ENCODE results near the gene TRIML2.

Gene TRIML2

DNA sequence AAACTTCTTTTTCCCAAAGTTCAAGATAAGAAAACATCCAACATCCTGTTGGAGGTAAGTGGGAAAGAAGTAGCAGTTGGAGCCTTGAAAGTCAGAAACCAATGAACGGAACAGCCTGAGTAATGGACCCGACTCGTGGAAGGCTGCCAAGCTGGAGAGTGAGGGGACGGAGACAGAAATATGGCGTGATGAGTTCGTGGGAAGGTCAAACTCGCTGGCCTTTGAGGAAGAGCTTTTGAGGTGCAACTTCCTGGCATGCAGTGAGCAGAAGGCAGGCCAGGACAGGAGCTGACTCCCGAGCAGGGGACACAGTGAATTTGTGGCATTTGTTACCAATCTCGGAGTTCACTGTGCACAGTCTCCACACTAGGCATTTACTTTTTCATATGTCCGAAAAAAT lies 28.8 kb upstream of the TRIML2 start:
- no peak overlapping the region for H3K27ac ChIP-seq (ENCODE audit: low read depth in 2 of 2, low read length in 2 of 2)
- no peaks in the 10 kb centered on the region for H3K27me3 ChIP-seq (ENCODE audit: control insufficient read depth in 2 of 2, insufficient read depth in 2 of 2, low read length in 2 of 2)

GRCh38 chr4:188132232-188132631 lies 22.8 kb upstream of the TRIML2 start:
- Histone ChIP-seq H3K9ac (ENCODE audit: low read depth in 1 of 2, low read length in 2 of 2) (no peak overlapping the region), H3K4me1 (ENCODE audit: control insufficient read depth in 2 of 2, insufficient read depth in 2 of 2, low read length in 2 of 2) (no peaks in the 10 kb centered on the region), H3K27ac (ENCODE audit: low read depth in 2 of 2, low read length in 2 of 2) (no peak overlapping the region), H3K4me3 (ENCODE audit: low read length in 2 of 2) (no peak overlapping the region), H3K27me3 (ENCODE audit: control insufficient read depth in 2 of 2, insufficient read depth in 2 of 2, low read length in 2 of 2) (no peaks in the 10 kb centered on the region), H3K9me3 (ENCODE audit: control insufficient read depth in 2 of 2, low read length in 2 of 2) (no peaks in the 10 kb centered on the region), H3K36me3 (ENCODE audit: control insufficient read depth in 2 of 2, insufficient read depth in 2 of 2, low read length in 2 of 2) (no peaks in the 10 kb centered on the region)

More for the DNA sequence above, 28.8 kb upstream of the TRIML2 start:
- Histone ChIP-seq H3K4me3 (ENCODE audit: low read length in 2 of 2) (no peak overlapping the region), H3K9me3 (ENCODE audit: control insufficient read depth in 2 of 2, low read length in 2 of 2) (no peaks in the 10 kb centered on the region), H3K4me1 (ENCODE audit: control insufficient read depth in 2 of 2, insufficient read depth in 2 of 2, low read length in 2 of 2) (no peaks in the 10 kb centered on the region), H3K36me3 (ENCODE audit: control insufficient read depth in 2 of 2, insufficient read depth in 2 of 2, low read length in 2 of 2) (no peaks in the 10 kb centered on the region), H3K9ac (ENCODE audit: low read depth in 1 of 2, low read length in 2 of 2) (no peak overlapping the region)

- Histone ChIP-seq H3K9me3 (ENCODE audit: control insufficient read depth in 2 of 2, low read length in 2 of 2) (no peaks in the 10 kb centered on the region), H3K4me1 (ENCODE audit: control insufficient read depth in 2 of 2, insufficient read depth in 2 of 2, low read length in 2 of 2) (no peaks in the 10 kb centered on the region), H3K27me3 (ENCODE audit: control insufficient read depth in 2 of 2, insufficient read depth in 2 of 2, low read length in 2 of 2) (no peaks in the 10 kb centered on the region), H3K4me3 (ENCODE audit: low read length in 2 of 2) (no peak overlapping the region), H3K27ac (ENCODE audit: low read depth in 2 of 2, low read length in 2 of 2) (no peak overlapping the region), H3K9ac (ENCODE audit: low read depth in 1 of 2, low read length in 2 of 2) (no peak overlapping the region), H3K36me3 (ENCODE audit: control insufficient read depth in 2 of 2, insufficient read depth in 2 of 2, low read length in 2 of 2) (no peaks in the 10 kb centered on the region)
Observed at GRCh38 chr4:188130355-188130754, 21.0 kb upstream of the TRIML2 start.

DNA sequence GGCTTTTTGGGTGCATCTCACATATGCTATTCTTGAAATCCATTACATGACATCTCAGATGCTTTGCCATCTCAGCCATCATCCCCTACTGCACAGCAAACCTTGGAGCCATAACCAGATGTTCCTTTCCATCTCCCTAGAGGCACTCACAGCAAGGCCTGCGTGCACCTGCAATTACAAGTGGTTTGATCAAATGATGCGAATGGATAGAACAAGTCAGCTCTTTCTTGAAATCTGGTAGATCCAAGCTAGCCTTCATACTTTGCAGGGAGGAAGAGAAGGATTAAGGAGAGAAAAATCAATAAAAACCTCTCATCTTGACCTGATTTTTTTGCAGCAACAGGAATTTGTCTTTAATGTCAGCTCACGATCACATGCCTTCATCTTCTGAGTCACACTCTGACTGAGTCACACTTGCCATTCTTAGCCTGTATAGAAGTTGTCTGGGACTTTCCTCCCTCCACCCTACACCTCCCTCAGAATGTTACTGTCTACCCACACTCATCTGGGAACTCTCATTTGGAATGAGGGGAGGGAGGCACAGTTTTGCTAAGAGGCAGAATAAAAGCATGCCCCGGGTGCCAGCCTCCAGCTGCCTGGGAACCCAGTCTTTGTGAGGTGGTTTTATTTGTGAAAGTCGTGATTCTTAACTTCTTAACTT lies 17.9 kb upstream of the TRIML2 start:
- Histone ChIP-seq H3K27ac (ENCODE audit: low read depth in 2 of 2, low read length in 2 of 2) (no peak overlapping the region), H3K9me3 (ENCODE audit: control insufficient read depth in 2 of 2, low read length in 2 of 2) (no peaks in the 10 kb centered on the region)

DNA sequence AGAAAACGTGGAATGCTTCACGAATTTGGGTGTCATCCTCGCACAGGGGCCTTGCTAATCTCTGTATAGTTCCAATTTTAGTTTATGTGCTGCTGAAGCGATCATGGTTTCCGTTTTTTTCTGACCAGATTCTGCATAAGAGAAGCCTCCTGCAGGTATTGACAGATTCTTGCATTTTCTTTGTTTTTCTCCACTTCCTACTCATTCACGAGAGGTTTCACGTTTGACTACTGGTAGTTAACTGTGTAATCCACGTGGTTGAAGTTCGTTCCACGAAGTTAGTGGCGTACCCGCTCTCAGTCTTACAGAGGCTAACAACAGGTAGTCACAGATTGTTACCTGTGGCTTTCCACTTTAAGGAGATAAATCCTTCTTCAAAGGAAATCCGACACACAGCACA lies 12.1 kb upstream of the TRIML2 start:
- Histone ChIP-seq H3K27ac (ENCODE audit: low read depth in 2 of 2, low read length in 2 of 2) (no peak overlapping the region), H3K9me3 (ENCODE audit: control insufficient read depth in 2 of 2, low read length in 2 of 2) (no peaks in the 10 kb centered on the region), H3K4me1 (ENCODE audit: control insufficient read depth in 2 of 2, insufficient read depth in 2 of 2, low read length in 2 of 2) (no peaks in the 10 kb centered on the region), H3K4me3 (ENCODE audit: low read length in 2 of 2) (no peak overlapping the region), H3K36me3 (ENCODE audit: control insufficient read depth in 2 of 2, insufficient read depth in 2 of 2, low read length in 2 of 2) (no peaks in the 10 kb centered on the region), H3K27me3 (ENCODE audit: control insufficient read depth in 2 of 2, insufficient read depth in 2 of 2, low read length in 2 of 2) (no peaks in the 10 kb centered on the region), H3K9ac (ENCODE audit: low read depth in 1 of 2, low read length in 2 of 2) (no peak overlapping the region)

More for the DNA sequence above, 17.9 kb upstream of the TRIML2 start:
- H3K27me3 ChIP-seq (ENCODE audit: control insufficient read depth in 2 of 2, insufficient read depth in 2 of 2, low read length in 2 of 2): no peaks in the 10 kb centered on the region
- H3K36me3 ChIP-seq (ENCODE audit: control insufficient read depth in 2 of 2, insufficient read depth in 2 of 2, low read length in 2 of 2): no peaks in the 10 kb centered on the region
- H3K9ac ChIP-seq (ENCODE audit: low read depth in 1 of 2, low read length in 2 of 2): no peak overlapping the region
- H3K4me3 ChIP-seq (ENCODE audit: low read length in 2 of 2): no peak overlapping the region
- no peaks in the 10 kb centered on the region for H3K4me1 ChIP-seq (ENCODE audit: control insufficient read depth in 2 of 2, insufficient read depth in 2 of 2, low read length in 2 of 2)

- no peak overlapping the region for H3K4me3 ChIP-seq (ENCODE audit: low read length in 2 of 2)
- H3K9ac ChIP-seq (ENCODE audit: low read depth in 1 of 2, low read length in 2 of 2): no peak overlapping the region
- H3K27ac ChIP-seq (ENCODE audit: low read depth in 2 of 2, low read length in 2 of 2): no peak overlapping the region
- no peaks in the 10 kb centered on the region for H3K27me3 ChIP-seq (ENCODE audit: control insufficient read depth in 2 of 2, insufficient read depth in 2 of 2, low read length in 2 of 2)
- no peaks in the 10 kb centered on the region for H3K9me3 ChIP-seq (ENCODE audit: control insufficient read depth in 2 of 2, low read length in 2 of 2)
- no peaks in the 10 kb centered on the region for H3K36me3 ChIP-seq (ENCODE audit: control insufficient read depth in 2 of 2, insufficient read depth in 2 of 2, low read length in 2 of 2)
- no peaks in the 10 kb centered on the region for H3K4me1 ChIP-seq (ENCODE audit: control insufficient read depth in 2 of 2, insufficient read depth in 2 of 2, low read length in 2 of 2)
Observed at GRCh38 chr4:188117631-188118324, 8.4 kb upstream of the TRIML2 start.

DNA sequence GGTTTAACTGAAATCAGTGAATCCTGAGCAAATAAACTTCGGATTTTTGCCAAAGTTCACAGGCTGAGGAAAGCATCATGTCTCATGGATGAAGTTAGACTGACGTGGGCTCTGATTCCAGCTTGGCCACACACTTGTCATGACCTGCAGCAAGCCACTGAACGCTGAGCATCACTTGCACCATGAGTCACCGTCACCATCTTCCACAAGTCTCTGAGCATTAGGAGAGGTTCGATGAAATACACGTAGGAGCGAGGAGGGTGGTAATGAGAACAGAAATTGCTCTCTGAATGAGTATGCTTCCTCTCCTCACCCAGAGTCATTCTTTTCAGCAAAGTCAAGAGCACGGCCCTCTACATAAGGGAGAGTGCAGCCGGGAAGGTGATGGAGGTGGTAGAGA lies 3.8 kb upstream of the TRIML2 start:
- Histone ChIP-seq H3K4me3 (ENCODE audit: low read length in 2 of 2) (no peak overlapping the region), H3K9me3 (ENCODE audit: control insufficient read depth in 2 of 2, low read length in 2 of 2) (no peaks in the 10 kb centered on the region), H3K27me3 (ENCODE audit: control insufficient read depth in 2 of 2, insufficient read depth in 2 of 2, low read length in 2 of 2) (no peaks in the 10 kb centered on the region), H3K4me1 (ENCODE audit: control insufficient read depth in 2 of 2, insufficient read depth in 2 of 2, low read length in 2 of 2) (no peaks in the 10 kb centered on the region), H3K9ac (ENCODE audit: low read depth in 1 of 2, low read length in 2 of 2) (no peak overlapping the region), H3K27ac (ENCODE audit: low read depth in 2 of 2, low read length in 2 of 2) (no peak overlapping the region), H3K36me3 (ENCODE audit: control insufficient read depth in 2 of 2, insufficient read depth in 2 of 2, low read length in 2 of 2) (no peaks in the 10 kb centered on the region)

- no peaks in the 10 kb centered on the region for H3K36me3 ChIP-seq (ENCODE audit: control insufficient read depth in 2 of 2, insufficient read depth in 2 of 2, low read length in 2 of 2)
- no peaks in the 10 kb centered on the region for H3K27me3 ChIP-seq (ENCODE audit: control insufficient read depth in 2 of 2, insufficient read depth in 2 of 2, low read length in 2 of 2)
- no peak overlapping the region for H3K9ac ChIP-seq (ENCODE audit: low read depth in 1 of 2, low read length in 2 of 2)
- no peaks in the 10 kb centered on the region for H3K9me3 ChIP-seq (ENCODE audit: control insufficient read depth in 2 of 2, low read length in 2 of 2)
- no peak overlapping the region for H3K4me3 ChIP-seq (ENCODE audit: low read length in 2 of 2)
- H3K27ac ChIP-seq (ENCODE audit: low read depth in 2 of 2, low read length in 2 of 2): no peak overlapping the region
- no peaks in the 10 kb centered on the region for H3K4me1 ChIP-seq (ENCODE audit: control insufficient read depth in 2 of 2, insufficient read depth in 2 of 2, low read length in 2 of 2)
Observed at GRCh38 chr4:188111955-188112354, 2.6 kb upstream of the TRIML2 start.

DNA sequence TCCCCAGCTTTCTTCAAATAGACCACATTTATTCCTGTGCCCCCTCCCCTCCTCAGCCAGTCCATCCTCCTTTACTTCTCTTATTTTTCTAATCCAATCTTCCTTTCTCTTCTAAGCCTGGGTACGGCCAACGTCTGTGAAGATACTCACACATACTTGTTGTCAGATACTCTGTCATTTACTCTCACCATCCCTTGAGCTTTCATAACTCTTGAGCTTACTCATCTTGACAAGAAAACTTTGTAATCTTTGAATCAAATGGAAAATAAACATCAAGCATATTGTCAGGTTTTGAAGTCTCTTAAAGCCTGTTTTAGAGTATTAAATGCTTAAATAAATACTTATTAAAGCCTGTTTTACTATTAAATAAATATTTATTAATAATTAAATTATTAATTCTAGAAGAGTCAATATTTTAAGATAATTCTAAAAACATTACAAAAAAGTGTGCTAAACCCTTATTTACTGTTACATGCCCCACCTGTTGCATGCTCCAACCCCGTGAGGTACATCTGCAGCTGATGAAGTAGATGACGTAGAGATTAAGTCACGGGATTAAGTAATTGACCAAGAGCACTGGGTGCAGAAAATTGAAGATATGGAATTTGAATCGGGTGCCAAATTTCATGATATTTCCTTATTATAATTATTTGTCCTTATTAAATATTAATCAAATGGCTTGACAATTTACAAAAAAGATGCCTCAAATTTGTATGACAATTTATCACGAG lies 1.5 kb upstream of the TRIML2 start:
- no peaks in the 10 kb centered on the region for H3K9me3 ChIP-seq (ENCODE audit: control insufficient read depth in 2 of 2, low read length in 2 of 2)
- no peak overlapping the region for H3K27ac ChIP-seq (ENCODE audit: low read depth in 2 of 2, low read length in 2 of 2)
- no peaks in the 10 kb centered on the region for H3K27me3 ChIP-seq (ENCODE audit: control insufficient read depth in 2 of 2, insufficient read depth in 2 of 2, low read length in 2 of 2)
- H3K4me1 ChIP-seq (ENCODE audit: control insufficient read depth in 2 of 2, insufficient read depth in 2 of 2, low read length in 2 of 2): no peaks in the 10 kb centered on the region
- no peaks in the 10 kb centered on the region for H3K36me3 ChIP-seq (ENCODE audit: control insufficient read depth in 2 of 2, insufficient read depth in 2 of 2, low read length in 2 of 2)
- no peak overlapping the region for H3K4me3 ChIP-seq (ENCODE audit: low read length in 2 of 2)
- no peak overlapping the region for H3K9ac ChIP-seq (ENCODE audit: low read depth in 1 of 2, low read length in 2 of 2)

DNA sequence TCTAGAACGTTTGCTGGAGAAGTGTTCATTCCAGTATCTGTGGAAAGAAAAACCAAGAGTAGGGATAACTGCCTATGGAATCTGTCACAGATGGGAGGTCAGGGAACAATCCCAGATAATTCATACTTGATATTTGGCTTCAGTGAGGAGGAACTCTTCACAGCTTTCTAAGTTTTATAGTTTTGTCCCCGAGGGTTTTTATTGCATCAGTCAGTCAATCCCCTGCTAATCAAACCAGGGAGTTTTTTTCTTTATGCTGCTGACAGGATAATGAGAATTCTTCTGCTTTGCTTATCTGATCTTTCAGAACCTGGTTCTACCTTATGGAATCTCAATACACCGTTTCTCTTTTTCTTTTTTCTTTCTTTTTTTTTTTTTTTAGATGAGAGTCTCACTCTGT lies 633 bp upstream of the TRIML2 start:
- H3K4me3 ChIP-seq (ENCODE audit: low read length in 2 of 2): no peak overlapping the region
- no peaks in the 10 kb centered on the region for H3K27me3 ChIP-seq (ENCODE audit: control insufficient read depth in 2 of 2, insufficient read depth in 2 of 2, low read length in 2 of 2)
- H3K9ac ChIP-seq (ENCODE audit: low read depth in 1 of 2, low read length in 2 of 2): no peak overlapping the region
- no peaks in the 10 kb centered on the region for H3K9me3 ChIP-seq (ENCODE audit: control insufficient read depth in 2 of 2, low read length in 2 of 2)
- H3K4me1 ChIP-seq (ENCODE audit: control insufficient read depth in 2 of 2, insufficient read depth in 2 of 2, low read length in 2 of 2): no peaks in the 10 kb centered on the region
- H3K27ac ChIP-seq (ENCODE audit: low read depth in 2 of 2, low read length in 2 of 2): no peak overlapping the region
- H3K36me3 ChIP-seq (ENCODE audit: control insufficient read depth in 2 of 2, insufficient read depth in 2 of 2, low read length in 2 of 2): no peaks in the 10 kb centered on the region
